Inflammatory macrophage treated with lipopolysaccharide for 1 hour (primary cell): ENCODE data around the gene TEX19.
"Not testable (repeated sequence)": the region's sequence is repeated elsewhere in the genome, so short reads cannot be mapped to it uniquely, and the experiment has no call there.

Source experiments
- DNase-seq, 2 donors: peaks; one replicate each; pipeline ENCODE4 v3.0.0-alpha.2; 2020 to 2022

The TEX19 gene

DNA sequence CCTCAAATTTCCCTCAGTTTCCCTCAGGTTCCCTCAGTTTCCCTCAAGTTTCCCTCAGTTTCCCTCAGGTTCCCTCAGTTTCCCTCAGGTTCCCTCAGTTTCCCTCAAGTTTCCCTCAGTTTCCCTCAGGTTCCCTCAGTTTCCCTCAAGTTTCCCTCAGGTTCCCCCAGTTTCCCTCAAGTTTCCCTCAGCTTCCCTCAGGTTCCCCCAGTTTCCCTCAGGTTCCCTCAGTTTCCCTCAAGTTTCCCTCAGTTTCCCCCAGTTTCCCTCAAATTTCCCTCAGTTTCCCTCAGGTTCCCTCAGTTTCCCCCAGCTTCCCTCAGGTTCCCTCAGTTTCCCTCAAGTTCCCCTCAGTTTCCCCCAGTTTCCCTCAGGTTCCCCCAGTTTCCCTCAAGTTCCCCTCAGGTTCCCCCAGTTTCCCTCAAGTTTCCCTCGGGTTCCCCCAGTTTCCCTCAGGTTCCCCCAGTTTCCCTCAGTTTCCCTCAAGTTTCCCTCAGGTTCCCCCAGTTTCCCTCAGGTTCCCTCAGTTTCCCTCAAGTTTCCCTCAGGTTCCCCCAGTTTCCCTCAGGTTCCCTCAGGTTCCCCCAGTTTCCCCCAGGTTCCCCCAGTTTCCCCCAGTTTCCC lies 516 bp downstream of the TEX19 start:
- not testable (repeated sequence) for DNase-seq

DNA sequence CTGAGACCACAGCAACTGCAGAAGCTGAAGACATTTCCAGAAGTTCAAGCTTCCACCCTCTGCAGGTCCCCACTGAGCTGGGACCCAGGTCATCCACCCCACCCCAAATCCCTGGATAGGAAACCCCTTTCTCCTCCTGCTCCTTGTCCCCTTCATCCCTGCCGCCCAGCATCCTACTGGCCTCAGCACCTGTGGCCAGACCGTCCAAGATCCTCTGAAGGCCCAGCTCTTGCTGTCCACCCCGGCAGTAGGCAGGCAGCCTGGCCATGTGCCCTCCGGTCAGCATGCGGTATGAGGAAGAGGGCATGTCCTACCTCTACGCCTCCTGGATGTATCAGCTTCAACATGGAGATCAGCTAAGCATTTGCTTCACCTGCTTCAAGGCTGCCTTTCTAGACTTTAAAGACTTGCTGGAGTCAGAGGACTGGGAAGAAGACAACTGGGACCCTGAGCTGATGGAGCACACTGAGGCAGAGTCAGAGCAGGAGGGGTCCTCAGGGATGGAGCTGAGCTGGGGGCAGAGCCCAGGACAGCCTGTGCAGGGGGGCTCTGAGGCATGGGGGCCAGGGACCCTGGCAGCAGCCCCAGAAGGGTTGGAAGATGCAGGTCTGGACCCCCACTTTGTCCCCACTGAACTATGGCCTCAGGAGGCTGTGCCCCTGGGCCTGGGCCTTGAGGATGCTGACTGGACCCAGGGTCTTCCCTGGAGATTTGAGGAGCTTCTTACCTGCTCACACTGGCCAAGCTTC lies 3.0 kb downstream of the TEX19 start:
- DNase-seq, result no peak

DNA sequence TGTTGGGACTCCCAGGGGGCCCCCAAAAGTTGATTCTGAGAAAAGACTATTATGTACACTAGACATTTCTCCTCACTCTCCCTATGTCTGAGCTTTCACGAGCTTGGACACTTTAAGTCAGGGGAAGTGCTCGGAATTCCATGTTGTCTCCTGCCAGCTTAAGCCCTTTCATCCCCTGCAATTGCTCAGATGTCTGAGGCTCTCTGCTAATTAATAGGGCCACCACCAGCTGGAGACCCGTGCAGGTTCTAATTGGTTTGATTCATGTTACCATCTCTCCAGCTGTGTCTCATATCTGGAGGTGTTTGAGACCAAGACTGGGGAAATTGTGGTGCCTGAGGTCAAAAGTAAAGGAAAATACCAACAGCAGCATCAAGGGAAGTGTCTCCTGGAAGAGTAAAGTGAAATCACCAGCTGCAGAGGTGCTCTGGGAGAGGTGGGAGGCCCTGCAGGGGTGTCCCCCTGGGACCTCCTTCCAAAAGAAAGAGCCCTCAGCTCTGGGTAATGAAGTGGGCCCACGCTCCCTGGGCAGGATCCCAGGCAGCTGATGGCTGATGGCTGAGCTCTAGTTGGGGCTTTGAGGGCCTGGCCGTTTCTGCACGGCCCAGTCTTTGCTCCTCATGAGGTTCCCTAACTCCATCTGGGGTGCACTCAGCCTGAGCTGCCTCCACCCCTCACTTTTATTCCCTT lies 6.7 kb downstream of the TEX19 start:
- DNase-seq, result no peak

DNA sequence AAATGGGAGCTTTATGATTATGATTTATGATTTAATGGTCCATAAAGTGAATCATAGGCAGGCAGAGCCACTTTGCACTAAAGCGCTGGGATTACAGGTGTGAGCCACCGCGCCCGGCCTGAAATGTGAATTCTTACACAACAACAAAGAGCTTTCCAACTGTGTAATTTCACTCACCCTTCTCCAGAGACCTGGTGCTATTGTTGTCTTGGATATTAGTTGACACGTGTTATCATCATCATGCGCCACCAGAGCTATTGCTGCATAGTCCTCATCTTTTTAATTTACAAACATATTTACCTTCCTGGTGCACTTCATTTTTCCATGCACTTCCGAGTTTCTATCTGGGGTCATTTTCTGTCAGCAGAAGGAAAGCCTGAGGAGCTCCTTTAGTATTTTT lies 7.7 kb downstream of the TEX19 start:
- DNase-seq, result no peak

DNA sequence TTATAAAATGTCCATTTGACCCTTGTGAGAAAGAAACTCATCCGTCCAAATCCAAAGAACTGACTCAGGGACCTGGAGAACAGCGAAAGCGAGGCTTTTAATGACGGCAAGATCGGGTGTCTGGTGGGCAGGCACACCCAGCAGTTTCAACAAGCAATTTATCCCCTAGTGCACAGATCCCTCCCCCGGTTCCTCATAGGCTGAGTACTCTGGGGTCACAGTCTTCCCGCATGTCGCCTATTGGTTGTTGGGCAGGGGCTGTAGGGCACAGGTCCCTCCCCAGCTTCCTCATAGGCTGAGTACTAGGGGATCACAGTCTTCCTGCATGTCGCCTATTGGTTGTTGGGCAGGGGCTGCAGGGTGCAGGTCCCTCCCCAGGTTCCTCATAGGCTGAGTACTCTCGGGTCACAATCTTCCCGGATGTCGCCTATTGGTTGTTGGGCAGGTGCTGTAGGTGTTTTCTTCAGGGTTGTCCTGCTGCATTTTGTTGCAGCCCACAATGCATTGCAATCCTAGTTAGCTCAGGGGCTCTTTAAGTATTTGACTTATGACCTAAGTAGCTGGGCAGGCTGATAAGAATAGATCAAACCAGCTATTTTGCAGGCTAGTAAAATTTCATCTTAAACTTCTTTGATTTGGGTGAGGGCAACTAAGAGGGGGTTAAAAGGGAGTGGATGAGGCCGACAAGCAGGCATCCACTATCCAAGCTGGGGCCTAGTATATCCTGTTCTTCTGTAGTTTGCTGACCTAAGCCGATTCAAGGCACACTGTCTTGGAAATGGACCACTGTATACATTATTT lies 8.9 kb downstream of the TEX19 start:
- DNase-seq, result no peak

DNA sequence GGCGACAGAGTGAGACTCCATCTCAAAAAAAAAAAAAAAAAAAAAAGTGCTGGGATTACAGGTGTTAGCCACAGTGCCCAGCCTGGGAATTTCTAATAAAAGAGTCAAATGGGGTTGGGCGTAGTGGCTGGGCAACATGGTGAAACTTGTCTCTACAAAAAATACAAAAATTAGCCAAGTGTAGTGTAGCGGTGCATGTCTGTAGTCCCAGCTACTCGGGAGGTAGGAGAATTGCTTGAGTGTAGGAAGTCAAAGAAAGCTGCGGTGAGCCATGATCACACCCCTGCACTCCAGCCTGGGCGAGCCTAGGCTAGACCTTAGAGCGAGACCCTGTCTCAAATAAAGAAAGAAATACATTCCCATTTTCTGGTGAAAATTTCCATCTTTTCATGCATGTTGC lies 10.2 kb downstream of the TEX19 start:
- DNase-seq, result no peak

DNA sequence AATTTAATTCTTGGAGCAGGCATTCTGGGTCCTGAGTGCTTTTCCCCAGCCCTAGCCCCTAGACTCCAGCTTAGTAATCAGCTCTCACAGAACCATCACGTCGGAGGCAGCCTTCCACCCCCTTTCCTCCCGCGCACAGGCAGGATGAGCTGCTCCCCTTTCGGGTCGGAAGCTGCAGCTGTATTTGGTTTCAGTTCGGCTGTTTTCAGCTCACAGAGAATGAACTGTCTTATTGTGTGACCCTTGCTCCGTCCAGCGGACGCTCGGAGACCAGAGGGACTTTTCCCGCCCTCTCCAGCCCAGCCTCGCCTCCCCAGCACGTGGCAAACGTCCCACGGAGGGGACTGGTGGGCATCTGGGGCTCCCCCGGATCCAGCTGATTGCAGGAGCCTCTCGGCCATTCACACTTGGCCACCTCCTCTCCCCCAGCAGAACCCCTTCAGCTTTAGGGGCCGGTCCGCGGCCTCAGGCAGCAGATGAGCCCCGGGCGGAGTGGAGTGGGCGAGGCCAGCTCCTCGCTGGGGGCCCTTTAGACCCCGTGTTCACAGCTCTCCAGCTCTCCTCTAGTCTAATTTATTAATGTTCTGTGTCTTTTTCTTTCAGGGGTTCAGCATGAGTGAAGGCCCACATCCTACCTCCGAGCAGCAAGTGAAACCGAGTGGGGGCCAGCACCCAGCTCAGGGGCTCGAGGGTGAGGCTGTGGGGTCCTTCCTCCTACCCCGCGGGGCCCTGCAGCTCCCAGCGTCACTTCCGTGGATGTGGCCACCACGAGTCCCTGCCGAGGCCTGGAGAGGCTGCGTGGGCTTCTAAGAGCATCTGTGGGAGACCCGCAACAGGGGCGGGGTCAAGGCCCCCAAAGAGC lies 11.7 kb downstream of the TEX19 start:
- peak; percentile 16 to 35 for DNase-seq

DNA sequence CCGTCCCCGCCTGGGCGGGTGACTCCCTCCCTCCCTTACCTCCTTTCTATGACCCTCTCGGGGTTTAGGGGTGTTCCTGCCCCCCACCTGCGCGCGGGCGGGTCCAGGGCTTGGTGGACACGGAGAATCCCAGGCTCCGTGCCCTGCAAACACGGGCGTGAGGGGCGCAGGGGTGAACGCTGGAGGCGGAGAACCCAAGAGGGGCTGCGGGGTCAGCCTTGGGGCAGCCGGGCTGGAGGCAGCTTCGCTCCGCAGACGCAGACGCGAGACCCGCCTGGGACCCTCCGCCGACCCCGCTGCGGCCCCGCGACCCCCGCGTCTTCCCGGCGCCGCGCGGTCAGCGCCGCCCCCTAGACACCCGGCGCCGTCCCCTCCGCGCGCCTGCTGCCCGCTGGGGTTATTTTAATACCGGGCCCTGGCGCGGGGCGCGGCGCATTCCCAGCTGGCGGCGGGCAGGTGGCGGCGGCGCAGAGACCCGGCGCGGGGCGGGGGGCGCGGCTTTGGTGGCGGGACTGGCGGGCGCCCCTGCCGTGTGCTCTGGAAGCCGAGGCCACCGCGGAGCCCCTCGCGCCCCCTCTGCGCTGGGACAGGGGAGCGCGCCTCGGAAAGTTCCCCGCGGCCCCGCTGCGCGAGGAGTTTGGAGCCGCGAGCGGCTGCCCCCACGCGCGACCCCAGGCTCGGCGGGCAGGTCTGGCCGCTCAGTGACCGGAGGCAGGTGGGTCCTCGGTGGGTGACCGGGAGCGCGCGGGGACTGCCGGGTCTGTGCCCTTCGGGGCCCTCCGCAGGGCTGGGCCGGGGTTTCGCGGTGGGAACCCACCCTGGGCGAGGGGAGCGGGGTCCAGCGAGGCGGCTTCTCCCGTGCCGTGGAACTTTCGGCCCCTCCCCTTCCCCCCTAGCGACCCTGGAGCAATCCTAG lies 12.5 kb downstream of the TEX19 start, which contains the start of gene UTS2R:
UTS2R (plus strand) TSS at position 433 of the 916 bp plus-strand sequence. CDS start 2,560 bp downstream, outside the sequence.
- DNase-seq, result no peak

DNA sequence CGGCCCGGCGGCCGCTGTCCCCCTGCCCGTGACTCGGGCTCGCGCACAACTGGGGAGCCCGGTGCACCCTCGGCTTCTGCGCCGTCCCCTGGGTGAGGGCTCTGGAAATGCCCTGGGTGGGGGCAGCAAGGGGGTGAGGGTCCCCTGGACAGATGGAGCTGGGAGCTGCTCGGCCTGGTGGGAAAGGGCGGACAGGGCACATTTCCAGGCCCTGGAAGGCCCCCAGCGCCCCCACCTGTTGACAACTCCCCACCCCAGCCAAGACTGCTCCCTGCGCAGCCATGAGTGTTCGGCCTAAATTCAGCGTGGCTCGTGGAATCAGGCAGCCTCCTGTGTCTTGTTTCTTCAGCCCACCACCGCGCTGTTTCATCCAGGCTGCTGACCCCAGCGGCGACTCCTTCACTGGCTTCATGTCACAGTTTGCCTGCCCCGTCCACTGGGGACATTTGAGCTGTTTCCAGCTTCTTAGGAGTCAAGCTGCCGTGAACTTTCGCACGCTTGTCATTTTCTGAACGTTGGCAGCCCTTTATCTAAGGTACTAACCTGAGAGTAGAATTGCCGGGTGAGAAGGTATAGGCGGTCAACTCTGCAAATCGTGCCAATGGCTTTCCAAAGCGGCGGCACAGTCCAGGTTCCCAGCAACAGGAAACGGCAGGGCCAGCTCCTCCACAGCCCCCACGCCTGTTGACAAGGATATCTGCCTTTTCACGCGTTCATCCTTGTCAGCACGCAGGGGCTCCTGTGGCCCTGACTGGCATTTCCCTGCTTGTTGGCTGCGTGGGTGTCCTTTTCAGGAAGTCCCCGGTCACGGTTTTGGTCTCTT lies 13.4 kb downstream of the TEX19 start:
- peak; percentile 68 to 77 for DNase-seq

DNA sequence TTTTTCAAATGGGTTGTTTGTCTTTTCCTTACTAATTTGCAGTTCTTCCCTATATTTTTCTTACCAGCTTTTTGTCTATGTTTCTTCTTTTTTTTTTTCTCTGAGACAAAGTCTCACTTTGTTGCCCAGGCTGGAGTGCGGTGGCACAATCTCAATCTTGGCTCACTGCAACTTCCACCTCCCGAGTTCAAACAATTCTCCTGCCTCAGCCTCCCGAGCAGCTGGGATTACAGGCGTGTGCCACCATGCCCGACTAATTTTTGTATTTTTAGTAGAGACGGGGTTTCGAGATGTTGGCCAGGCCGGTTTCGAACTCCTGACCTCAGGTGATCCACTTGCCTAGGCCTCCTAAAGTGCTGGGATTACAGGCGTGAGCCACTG lies 14.0 kb downstream of the TEX19 start:
- DNase-seq, result not testable (repeated sequence)

DNA sequence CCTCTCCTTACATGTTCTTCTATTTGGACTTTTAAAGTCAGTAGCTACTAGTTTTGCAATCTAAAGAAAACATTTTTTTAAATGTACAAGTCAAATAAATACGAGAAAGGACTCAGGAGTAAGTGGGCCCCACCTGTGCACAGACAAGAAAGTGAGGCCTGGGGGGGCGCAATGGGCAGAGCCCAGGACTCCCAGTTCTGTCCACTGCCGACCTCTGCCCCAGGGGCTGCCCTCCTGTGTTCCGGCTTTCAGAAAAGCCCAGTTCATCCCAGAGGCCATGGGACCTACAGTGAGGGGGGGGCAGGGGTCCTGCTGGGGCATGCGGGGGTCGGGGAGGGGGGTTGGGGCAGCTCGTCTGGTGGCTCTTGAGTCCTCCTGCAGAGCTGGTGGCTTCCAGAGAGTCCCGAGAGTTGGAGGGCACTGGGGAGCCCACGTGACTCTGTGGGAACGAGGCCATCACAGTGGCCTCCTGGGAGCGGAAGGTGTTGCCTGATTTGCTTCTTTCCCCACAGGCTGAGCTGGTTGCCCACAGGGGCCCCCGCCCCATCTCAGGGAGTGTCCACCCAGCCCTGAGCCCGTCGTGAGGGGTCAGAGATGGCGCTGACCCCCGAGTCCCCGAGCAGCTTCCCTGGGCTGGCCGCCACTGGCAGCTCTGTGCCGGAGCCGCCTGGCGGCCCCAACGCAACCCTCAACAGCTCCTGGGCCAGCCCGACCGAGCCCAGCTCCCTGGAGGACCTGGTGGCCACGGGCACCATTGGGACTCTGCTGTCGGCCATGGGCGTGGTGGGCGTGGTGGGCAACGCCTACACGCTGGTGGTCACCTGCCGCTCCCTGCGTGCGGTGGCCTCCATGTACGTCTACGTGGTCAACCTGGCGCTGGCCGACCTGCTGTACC lies 14.9 kb downstream of the TEX19 start:
- DNase-seq, result no peak

DNA sequence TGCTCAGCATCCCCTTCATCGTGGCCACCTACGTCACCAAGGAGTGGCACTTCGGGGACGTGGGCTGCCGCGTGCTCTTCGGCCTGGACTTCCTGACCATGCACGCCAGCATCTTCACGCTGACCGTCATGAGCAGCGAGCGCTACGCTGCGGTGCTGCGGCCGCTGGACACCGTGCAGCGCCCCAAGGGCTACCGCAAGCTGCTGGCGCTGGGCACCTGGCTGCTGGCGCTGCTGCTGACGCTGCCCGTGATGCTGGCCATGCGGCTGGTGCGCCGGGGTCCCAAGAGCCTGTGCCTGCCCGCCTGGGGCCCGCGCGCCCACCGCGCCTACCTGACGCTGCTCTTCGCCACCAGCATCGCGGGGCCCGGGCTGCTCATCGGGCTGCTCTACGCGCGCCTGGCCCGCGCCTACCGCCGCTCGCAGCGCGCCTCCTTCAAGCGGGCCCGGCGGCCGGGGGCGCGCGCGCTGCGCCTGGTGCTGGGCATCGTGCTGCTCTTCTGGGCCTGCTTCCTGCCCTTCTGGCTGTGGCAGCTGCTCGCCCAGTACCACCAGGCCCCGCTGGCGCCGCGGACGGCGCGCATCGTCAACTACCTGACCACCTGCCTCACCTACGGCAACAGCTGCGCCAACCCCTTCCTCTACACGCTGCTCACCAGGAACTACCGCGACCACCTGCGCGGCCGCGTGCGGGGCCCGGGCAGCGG lies 15.7 kb downstream of the TEX19 start:
- DNase-seq, result no peak

DNA sequence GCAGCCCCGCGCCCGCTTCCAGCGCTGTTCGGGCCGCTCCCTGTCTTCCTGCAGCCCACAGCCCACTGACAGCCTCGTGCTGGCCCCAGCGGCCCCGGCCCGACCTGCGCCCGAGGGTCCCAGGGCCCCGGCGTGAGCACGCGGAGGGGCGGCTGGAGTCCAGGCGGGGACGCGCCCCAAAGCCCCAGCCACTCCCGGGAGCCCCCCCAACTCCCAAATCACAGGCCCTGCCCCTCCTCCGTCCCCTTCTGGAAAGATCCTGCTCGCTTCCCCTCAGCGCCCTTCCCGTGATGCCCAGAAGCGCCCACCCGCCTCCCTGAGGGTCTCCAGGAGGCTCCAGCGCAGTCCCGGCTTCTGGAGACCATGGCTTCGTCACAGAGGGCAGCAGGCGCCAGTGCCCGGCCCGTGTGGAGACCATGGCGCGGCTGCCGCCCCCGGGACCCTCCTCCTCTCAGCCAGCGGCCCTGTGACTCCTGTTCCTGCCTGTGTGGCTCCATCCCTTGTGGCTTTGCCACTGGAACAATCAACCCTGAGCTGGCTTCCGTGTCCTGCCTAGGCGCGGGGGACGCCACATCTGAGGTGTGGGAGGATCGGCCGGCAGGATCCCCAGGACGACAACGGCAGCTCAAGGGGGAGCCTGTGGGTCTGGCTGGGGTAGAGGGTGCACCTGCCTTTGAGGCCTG lies 16.5 kb downstream of the TEX19 start:
- no peak for DNase-seq

DNA sequence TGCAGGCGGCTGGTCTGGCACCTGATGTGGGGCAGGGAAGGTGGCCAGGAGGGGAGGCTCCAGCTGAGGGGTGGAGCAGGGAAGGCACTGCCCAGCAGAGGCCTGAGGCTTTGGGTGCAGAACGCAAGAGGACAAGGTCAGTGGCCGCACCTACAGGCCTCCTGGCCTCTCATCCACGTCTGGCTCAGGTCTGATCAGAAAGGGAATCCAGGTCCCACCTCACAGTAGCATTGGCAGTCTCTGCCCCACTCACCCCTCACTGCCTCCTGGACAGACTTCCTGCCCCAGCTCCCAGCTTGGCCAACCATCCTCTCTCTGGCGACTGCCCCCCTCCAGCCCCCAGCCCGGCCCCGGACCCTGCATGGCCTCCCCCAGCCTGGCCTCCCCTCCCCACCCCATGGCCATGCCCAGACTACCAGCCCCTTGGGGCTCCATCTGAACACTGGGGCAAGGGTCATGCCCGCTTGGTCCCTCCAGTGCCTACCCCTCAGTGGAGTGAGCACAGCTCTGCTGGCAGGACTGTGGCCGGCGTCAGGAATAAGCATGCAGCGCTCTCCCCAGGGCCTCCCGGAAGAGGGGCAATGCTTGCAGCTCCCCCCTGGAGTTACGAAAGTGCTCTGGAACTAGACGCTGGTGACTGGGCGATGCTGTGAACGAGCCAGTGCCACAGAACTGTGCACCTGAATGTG lies 17.1 kb downstream of the TEX19 start:
- DNase-seq, result no peak

DNA sequence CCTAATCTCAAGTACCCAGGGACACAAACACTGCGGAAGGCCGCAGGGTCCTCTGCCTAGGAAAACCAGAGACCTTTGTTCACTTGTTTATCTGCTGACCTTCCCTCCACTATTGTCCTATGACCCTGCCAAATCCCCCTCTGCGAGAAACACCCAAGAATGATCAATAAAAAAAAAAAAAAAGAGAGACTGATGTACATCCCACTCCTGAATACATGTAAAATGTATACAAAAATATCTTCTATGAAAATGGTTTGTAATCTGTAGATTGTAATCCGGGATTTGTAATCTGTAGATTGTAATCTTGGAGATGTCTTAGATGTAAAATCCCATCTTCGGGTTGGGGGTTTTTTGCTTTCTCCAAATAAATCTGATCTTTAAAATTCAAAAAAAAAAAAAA lies 18.2 kb downstream of the TEX19 start:
- not testable (repeated sequence) for DNase-seq

DNA sequence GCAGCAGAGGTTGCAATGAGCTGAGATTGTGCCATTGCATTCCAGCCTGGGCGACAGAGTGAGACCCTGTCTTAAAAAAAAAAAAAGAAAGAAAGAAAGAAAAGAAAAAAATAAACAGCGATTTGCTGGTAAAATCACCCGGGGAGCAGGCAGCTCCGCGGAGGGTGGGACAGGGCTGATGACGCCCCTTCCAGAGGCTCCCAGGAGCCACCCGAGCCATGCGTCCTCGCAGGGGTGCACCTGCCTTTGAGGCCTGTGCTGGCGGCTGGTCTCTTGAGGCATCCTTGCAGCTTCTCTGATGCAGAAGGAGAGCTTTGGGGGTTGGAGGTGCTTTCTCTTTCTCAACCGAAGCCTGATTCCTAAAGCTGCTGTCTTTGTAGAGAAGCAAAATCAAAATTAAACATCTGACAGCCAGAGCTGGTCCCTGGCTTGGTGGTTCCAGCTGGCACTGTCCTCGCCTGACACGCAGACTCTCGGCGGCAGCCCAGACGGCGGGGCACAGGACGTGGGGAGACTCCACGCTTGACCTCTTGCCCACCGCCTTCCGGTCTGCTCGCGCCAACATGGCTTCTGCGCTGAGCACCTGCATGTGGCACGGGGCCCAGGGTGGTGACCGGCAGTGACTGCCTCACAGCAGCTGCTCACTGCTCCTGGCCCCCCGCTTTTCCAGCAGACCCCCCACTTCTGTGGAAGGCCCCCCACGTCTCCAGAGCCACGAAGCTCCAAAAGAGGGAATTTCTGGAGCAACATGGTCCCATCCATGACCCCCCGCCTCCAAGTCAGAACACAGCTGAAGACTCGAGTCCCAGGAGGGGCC lies 19.1 kb downstream of the TEX19 start:
- no peak for DNase-seq
